ENCODE results near the gene TSPYL1. TPM values are rescaled to one million over a fixed set of nuclear protein-coding genes. Genes with fewer than 3 reads are reported as not detected.
"Not testable (repeated sequence)": the region's sequence is repeated elsewhere in the genome, so short reads cannot be mapped to it uniquely, and the experiment has no call there.

The TSPYL1 gene
- total RNA-seq, 6 experiments from 2014 or later, result 29.1 to 70.4 (median 50.9) TPM

DNA sequence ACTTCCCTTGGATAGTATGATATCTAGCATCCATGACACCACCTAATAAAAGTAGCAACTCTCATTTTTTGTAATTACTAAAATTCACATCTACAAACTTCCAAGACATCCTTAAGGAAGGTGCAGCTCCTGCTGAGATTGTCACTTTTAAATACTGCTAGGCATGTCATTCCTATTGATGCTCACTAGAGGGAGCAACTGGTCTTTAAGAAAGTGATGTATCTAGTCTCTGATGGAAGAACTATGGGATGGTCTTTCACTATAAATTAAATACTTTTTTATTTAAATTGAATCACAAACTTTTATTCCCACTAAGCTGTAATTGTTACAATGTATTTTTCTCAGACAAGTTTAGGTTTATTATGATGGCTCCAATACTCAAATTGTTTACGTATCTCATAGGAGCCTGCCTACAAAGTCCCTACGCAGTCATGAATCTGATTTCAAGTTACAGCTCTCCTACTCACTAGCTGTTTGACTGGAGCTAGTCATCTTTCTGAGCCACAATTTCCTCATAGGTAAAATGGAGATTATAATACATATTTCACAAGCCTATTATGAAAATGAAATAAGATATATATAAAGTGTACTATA is 8.1 kb upstream of the TSPYL1 start:
- Histone ChIP-seq H3K4me3 (no peak overlapping the region), H3K36me3 (no peaks in the 10 kb centered on the region), H3K9me3 (no peaks in the 10 kb centered on the region), H3K27ac (no peak overlapping the region), H3K4me1 (no peaks in the 10 kb centered on the region), H3K27me3 (no peaks in the 10 kb centered on the region)
- ATAC-seq, result peak; percentile 85 to 95 (median 88)
- TF ChIP-seq POLR2A (IDR thresholded peaks at IDR 0.05), result no peak
- TF ChIP-seq, protein P1, sequence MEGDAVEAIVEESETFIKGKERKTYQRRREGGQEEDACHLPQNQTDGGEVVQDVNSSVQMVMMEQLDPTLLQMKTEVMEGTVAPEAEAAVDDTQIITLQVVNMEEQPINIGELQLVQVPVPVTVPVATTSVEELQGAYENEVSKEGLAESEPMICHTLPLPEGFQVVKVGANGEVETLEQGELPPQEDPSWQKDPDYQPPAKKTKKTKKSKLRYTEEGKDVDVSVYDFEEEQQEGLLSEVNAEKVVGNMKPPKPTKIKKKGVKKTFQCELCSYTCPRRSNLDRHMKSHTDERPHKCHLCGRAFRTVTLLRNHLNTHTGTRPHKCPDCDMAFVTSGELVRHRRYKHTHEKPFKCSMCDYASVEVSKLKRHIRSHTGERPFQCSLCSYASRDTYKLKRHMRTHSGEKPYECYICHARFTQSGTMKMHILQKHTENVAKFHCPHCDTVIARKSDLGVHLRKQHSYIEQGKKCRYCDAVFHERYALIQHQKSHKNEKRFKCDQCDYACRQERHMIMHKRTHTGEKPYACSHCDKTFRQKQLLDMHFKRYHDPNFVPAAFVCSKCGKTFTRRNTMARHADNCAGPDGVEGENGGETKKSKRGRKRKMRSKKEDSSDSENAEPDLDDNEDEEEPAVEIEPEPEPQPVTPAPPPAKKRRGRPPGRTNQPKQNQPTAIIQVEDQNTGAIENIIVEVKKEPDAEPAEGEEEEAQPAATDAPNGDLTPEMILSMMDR (IDR thresholded peaks at IDR 0.05), result peak; percentile 87 to 90 (median 88)
- WGBS (ENCODE audit: insufficient coverage, low coverage, low lambda C conversion rate, missing lambda C conversion rate), result 72% methylated on average over 2 of the region's 2 CpGs
- intact Hi-C loops (cut with DNase I), result no loop called here
- no peak for DNase-seq

DNA sequence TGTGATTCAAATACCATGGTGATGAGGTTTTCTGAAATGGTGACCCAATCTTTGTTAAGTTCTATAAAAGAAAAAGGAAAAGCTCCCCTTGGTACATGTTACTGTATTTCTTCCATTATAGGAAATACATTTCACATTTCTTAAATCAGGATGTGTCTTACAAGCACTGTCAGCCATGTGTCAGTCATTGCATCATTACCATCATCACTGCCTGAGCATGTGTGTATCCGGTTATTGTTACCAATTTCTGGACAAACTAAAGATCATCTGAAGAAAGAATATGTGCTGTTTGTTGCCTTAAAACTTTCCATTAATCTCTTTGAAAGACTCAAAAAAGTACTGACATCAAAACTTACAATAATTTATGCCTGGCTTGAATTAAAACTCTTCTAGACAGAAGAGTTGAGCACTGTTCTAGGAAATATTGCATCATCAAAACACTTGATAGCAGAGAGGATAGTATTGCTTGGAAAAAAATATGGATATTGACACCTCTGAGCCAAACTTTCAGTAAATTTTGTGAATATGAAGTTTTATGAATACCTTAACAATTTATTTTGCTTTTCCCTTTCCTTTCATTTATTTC is 7.1 kb upstream of the TSPYL1 start:
- Histone ChIP-seq H3K27ac (no peak overlapping the region), H3K36me3 (no peaks in the 10 kb centered on the region), H3K4me3 (no peak overlapping the region), H3K27me3 (no peaks in the 10 kb centered on the region), H3K9me3 (no peaks in the 10 kb centered on the region), H3K4me1 (no peaks in the 10 kb centered on the region)
- WGBS (ENCODE audit: insufficient coverage, low coverage, low lambda C conversion rate, missing lambda C conversion rate), result 62% methylated on average over 1 of the region's 1 CpG
- DNase-seq (no peak), ATAC-seq (no peak)
- intact Hi-C loops (cut with DNase I), result no loop called here
- TF ChIP-seq POLR2A (IDR thresholded peaks at IDR 0.05), result no peak
- TF ChIP-seq, protein P1 (IDR thresholded peaks at IDR 0.05), result no peak

DNA sequence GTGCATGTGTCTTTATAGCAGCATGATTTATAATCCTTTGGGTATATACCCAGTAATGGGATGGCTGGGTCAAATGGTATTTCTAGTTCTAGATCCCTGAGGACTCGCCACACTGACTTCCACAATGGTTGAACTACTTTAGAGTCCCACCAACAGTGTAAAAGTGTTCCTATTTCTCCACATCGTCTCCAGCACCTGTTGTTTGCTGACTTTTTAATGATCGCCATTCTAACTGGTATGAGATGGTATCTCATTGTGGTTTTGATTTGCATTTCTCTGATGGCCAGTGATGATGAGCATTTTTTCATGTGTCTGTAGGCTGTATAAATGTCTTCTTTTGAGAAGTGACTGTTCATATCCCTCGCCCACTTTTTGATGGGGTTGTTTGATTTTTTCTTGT is 5.3 kb upstream of the TSPYL1 start:
- 92% methylated on average over 4 of the region's 4 CpGs for WGBS (ENCODE audit: insufficient coverage, low coverage, low lambda C conversion rate, missing lambda C conversion rate)
- intact Hi-C loops (cut with DNase I); ATAC-seq: not testable (repeated sequence)

DNA sequence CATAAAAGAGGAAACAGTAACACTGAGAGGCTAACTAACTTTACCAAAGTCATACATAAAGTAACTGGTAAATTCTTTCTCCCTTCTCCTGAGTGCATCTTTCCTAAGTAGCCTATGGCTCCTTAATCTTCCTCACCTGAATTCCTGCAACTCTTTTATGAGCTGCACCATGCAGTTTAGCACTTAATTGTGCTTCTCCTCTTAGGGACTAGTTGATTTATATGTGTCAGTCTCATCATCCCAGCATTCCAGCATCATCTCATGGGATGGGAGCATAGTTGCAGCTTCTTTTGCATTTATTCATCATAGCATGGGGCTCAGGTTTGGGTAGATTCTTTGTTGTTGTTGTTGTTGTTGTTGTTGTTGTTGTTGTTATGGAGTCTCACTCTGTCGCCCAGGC is 3.5 kb upstream of the TSPYL1 start:
- no peak for ATAC-seq
- H3K4me3 ChIP-seq, result no peak overlapping the region
- WGBS (ENCODE audit: insufficient coverage, low coverage, low lambda C conversion rate, missing lambda C conversion rate), result 100% methylated on average over 1 of the region's 1 CpG

More for the DNA sequence above, 5.3 kb upstream of the TSPYL1 start:
- H3K4me1 ChIP-seq, H3K9me3 ChIP-seq, H3K4me3 ChIP-seq, DNase-seq, H3K27ac ChIP-seq, H3K27me3 ChIP-seq, H3K36me3 ChIP-seq: not testable (repeated sequence)

DNA sequence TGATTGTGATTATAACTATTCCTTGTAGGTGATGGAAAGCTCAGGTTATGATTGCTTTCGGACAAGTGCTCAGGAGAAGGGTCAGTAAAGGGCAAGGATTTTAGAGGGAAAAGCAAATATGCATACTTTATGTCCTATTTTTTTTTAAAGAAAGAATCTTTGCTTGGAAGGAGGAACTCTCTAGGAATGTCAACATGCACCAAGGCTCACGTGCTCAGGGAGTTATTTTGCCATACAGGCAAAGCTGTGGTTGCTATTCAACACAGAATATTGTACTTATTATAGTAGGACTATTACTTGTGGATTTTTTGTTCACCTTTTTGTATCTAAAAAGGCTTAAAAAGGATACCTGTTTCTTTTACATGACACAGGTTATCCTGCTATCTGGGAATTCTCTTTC is 3.0 kb upstream of the TSPYL1 start:
- Histone ChIP-seq H3K27ac (no peak overlapping the region), H3K27me3 (no peaks in the 10 kb centered on the region), H3K9me3 (no peaks in the 10 kb centered on the region), H3K4me1 (peaks cover 0 to 10% (median 5%) of the 10 kb centered on the region in 4 donors), H3K36me3 (no peaks in the 10 kb centered on the region), H3K4me3 (no peak overlapping the region)
- DNase-seq (no peak), ATAC-seq (no peak)
- intact Hi-C loops (cut with DNase I), result no loop called here
- no peak for TF ChIP-seq POLR2A (IDR thresholded peaks at IDR 0.05)
- TF ChIP-seq, protein P1 (IDR thresholded peaks at IDR 0.05), result no peak
- 69% methylated on average over 2 of the region's 2 CpGs for WGBS (ENCODE audit: insufficient coverage, low coverage, low lambda C conversion rate, missing lambda C conversion rate)

More for the DNA sequence above, 3.5 kb upstream of the TSPYL1 start:
- peaks cover 0 to 7% (median 3%) of the 10 kb centered on the region in 4 donors for H3K4me1 ChIP-seq
- H3K36me3 ChIP-seq, result no peaks in the 10 kb centered on the region
- intact Hi-C loops (cut with DNase I), result no loop called here
- H3K9me3 ChIP-seq, result no peaks in the 10 kb centered on the region
- TF ChIP-seq POLR2A (IDR thresholded peaks at IDR 0.05), result no peak
- TF ChIP-seq, protein P1 (IDR thresholded peaks at IDR 0.05), result no peak
- no peaks in the 10 kb centered on the region for H3K27me3 ChIP-seq
- H3K27ac ChIP-seq, result no peak overlapping the region
- no peak for DNase-seq

Measured in right lobe of liver (tissue), 6 donors.